Mesodermal cell (in vitro differentiated cells): ENCODE data around the gene FGA.

Experiments used
- H3K27ac ChIP-seq: 2 replicates; pipeline ENCODE4 v1.7.0; 2013; ENCODE audit warnings: mild to moderate bottlenecking, low read depth, low read length, moderate library complexity; ENCODE audit not compliant: severe bottlenecking
- H3K36me3 ChIP-seq: 2 replicates; pipeline ENCODE4 v1.7.1; 2013; ENCODE audit warnings: mild to moderate bottlenecking, low read length, moderate library complexity; ENCODE audit not compliant: control insufficient read depth, insufficient read depth
- H3K4me1 ChIP-seq: one replicate; pipeline ENCODE4 v1.7.1; 2013; ENCODE audit warnings: mild to moderate bottlenecking, low read length; ENCODE audit not compliant: insufficient read depth, control insufficient read depth, poor library complexity, severe bottlenecking
- H3K4me3 ChIP-seq: 2 replicates; pipeline ENCODE4 v1.7.0; 2013; ENCODE audit warnings: low read length, control low read depth, mild to moderate bottlenecking; ENCODE audit not compliant: insufficient read depth, poor library complexity, severe bottlenecking; ENCODE audit errors: extremely low read depth
- H3K9me3 ChIP-seq: 2 replicates; pipeline ENCODE4 v1.7.1; 2013; ENCODE audit warnings: mild to moderate bottlenecking, low read length, moderate library complexity; ENCODE audit not compliant: control insufficient read depth
- WGBS, 2 experiments: methylation state at CpG; one replicate each; pipeline ENCODE4 v1.1.5; 2013; ENCODE audit warnings: missing lambda C conversion rate in 2 of 2; ENCODE audit not compliant: insufficient coverage in 2 of 2; 5-methylcytosine and 5-hydroxymethylcytosine counted together

The FGA gene

GRCh38 chr4:154617820-154618317 lies 27.3 kb upstream of the FGA start:
- WGBS, 2 experiments = 77 to 80% methylated on average over 2 of the region's 5 CpGs
- Histone ChIP-seq H3K36me3 (no peaks in the 10 kb centered on the region), H3K4me3 (no peak overlapping the region), H3K4me1 (no peaks in the 10 kb centered on the region), H3K9me3 (no peaks in the 10 kb centered on the region), H3K27ac (no peak overlapping the region)

- WGBS, 2 experiments = 88 to 100% methylated on average over 1 of the region's 2 CpGs
- H3K9me3 ChIP-seq = no peaks in the 10 kb centered on the region
- H3K36me3 ChIP-seq = no peaks in the 10 kb centered on the region
- no peak overlapping the region for H3K4me3 ChIP-seq
- H3K4me1 ChIP-seq = no peaks in the 10 kb centered on the region
- no peak overlapping the region for H3K27ac ChIP-seq
Observed at GRCh38 chr4:154616731-154617130, 26.2 kb upstream of the FGA start.

GRCh38 chr4:154616287-154616686 lies 25.7 kb upstream of the FGA start:
- WGBS, 2 experiments = 91 to 100% methylated on average over 1 to 3 of the region's 4 CpGs
- H3K4me3 ChIP-seq = no peak overlapping the region
- no peak overlapping the region for H3K27ac ChIP-seq

DNA sequence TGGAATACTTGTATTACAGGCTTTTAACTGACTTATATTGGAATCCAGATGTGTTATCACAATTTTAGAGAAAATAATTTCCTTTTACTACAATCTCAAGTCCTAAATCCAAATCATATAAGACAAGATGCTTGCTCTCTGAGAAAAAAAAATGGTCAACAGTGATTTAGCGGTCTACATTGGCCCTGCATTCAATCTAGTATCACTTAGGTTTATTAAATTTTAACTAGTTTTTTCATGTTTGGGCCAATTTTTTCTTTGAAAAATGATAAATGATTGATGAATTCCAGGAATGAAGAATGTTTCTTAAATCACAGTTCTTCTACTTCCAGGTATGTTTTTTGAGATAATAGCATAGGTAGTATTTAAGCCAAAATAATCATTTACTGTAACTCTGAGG lies 24.7 kb upstream of the FGA start:
- Histone ChIP-seq H3K4me1 (no peaks in the 10 kb centered on the region), H3K4me3 (no peak overlapping the region), H3K9me3 (no peaks in the 10 kb centered on the region), H3K36me3 (no peaks in the 10 kb centered on the region), H3K27ac (no peak overlapping the region)
- no CpG with 5 or more reads among the region's 1 CpG for WGBS, 2 experiments

More at GRCh38 chr4:154616287-154616686, 25.7 kb upstream of the FGA start:
- no peaks in the 10 kb centered on the region for H3K4me1 ChIP-seq
- no peaks in the 10 kb centered on the region for H3K9me3 ChIP-seq
- H3K36me3 ChIP-seq = no peaks in the 10 kb centered on the region

DNA sequence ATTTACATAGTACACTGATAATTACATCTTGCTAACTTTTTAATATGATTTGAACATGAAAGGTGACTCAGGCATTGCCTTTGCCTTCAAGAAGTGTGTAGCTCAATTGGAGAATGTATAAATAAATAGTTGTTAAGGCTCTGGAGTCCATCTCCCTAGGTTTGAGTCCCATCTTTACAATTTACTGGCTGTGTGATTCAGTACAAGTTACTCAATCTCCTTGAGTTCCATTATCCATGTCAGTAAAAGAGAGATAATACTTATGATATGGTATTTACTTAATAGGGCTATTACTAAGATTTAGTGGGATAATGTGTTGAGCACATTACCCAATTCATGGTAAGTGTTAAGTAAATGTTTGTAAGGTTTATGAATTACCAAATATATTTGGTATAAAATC lies 23.8 kb upstream of the FGA start:
- no peak overlapping the region for H3K27ac ChIP-seq
- H3K9me3 ChIP-seq = no peaks in the 10 kb centered on the region
- no peak overlapping the region for H3K4me3 ChIP-seq
- no peaks in the 10 kb centered on the region for H3K4me1 ChIP-seq
- H3K36me3 ChIP-seq = no peaks in the 10 kb centered on the region

- no peak within 1 kb of the TSS for H3K4me3 ChIP-seq
- no peak within 1 kb of the TSS for H3K27ac ChIP-seq
Observed at GRCh38 chr4:154612472-154613414, 22.2 kb upstream of the FGA start, which contains the start of gene FGG. FGG (minus strand) TSS chr4:154612656; CDS start chr4:154612609, 47 bp downstream.

GRCh38 chr4:154611833-154612232 lies 21.3 kb upstream of the FGA start:
- no CpG with 5 or more reads among the region's 1 CpG for WGBS, 2 experiments

More at GRCh38 chr4:154612472-154613414, 22.2 kb upstream of the FGA start, which contains the start of gene FGG:
- 86 to 88% methylated on average over 5 to 6 of the region's 7 CpGs for WGBS, 2 experiments
- Histone ChIP-seq H3K36me3 (no peaks in the 10 kb centered on the region), H3K9me3 (no peaks in the 10 kb centered on the region), H3K4me1 (no peaks in the 10 kb centered on the region)

DNA sequence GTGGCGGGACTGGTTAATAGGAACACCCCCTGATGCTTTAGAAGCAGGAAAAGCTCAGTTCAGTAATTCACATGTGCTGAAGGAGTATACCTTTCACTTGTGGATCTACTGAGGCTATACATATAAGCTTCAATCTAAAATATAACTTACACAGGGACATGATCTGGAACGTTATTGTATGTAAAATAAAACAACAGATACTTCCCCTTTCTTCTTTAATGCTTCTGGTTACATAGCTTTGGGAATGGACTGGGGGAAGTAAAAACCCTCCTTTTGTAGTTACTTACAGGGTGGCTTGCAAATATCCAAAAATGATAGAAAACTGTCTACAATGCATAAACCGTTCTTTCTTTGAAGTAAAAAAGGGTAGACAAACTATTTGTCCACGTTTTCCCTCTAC lies 20.0 kb upstream of the FGA start:
- 100% methylated on average over 1 of the region's 4 CpGs for WGBS, 2 experiments
- H3K27ac ChIP-seq = no peak overlapping the region
- no peaks in the 10 kb centered on the region for H3K9me3 ChIP-seq
- H3K4me3 ChIP-seq = no peak overlapping the region
- H3K4me1 ChIP-seq = no peaks in the 10 kb centered on the region
- no peaks in the 10 kb centered on the region for H3K36me3 ChIP-seq

More at GRCh38 chr4:154611833-154612232, 21.3 kb upstream of the FGA start:
- Histone ChIP-seq H3K27ac (no peak overlapping the region), H3K4me3 (no peak overlapping the region), H3K4me1 (no peaks in the 10 kb centered on the region), H3K36me3 (no peaks in the 10 kb centered on the region), H3K9me3 (no peaks in the 10 kb centered on the region)

GRCh38 chr4:154609532-154609931 lies 19.0 kb upstream of the FGA start:
- 100% methylated on average over 1 to 2 of the region's 4 CpGs for WGBS, 2 experiments

DNA sequence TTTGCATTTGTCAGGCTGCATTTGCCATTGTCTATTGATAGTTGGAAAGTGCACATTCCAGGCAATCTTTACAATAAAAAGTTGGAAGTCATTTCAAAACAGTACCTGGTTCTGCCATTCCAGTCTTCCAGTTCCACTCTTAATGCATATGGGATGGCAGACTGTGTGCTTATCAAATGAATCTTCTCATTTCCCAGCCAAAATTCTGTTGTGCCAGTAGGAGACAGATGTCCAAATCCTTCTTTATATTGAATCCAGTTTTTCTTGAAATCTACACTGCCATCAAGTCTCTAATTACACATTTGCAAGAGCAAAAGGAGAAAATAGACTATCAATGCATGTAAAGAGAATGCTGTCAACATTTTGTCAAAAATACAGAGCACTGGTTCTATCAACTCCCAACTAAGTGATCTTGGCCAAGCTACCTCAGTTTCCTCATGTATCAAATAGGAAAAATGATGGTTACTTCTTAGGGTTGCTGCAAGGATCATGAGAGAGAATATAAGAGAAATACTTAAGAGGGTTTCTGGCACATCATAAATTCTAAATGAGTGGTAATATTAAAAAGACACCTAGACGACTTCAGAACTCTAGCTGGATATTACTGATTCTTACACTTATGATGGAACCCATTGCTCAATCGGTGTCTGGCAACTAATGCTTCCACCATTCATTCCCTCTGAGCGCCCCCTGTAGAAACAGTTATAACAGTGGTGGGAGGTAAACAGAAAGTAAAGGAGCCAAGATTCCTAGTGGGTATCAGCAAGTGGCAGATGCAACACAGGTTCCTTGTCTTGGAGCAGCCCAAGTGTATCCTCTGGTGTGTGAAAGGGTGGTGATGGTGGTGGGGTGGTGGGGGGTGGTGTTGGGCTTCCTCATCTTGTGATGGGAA lies 18.1 kb upstream of the FGA start:
- Histone ChIP-seq H3K9me3 (no peaks in the 10 kb centered on the region), H3K4me1 (no peaks in the 10 kb centered on the region), H3K27ac (no peak overlapping the region), H3K36me3 (no peaks in the 10 kb centered on the region), H3K4me3 (no peak overlapping the region)
- WGBS, 2 experiments = 100% methylated on average over 1 of the region's 3 CpGs; no CpG with 5 or more reads in 1 of the 2 experiments

More at GRCh38 chr4:154609532-154609931, 19.0 kb upstream of the FGA start:
- no peaks in the 10 kb centered on the region for H3K9me3 ChIP-seq
- no peaks in the 10 kb centered on the region for H3K4me1 ChIP-seq
- H3K36me3 ChIP-seq = no peaks in the 10 kb centered on the region
- no peak overlapping the region for H3K27ac ChIP-seq
- H3K4me3 ChIP-seq = no peak overlapping the region
